Hippocampal formation (tissue), 2 donors: ENCODE measurements around the gene GMDS.

Experiments used
- DNase-seq, 2 donors: peaks; one replicate each; lab custom pipeline; 2025; lab: John Stamatoyannopoulos, UW

GMDS gene

DNA sequence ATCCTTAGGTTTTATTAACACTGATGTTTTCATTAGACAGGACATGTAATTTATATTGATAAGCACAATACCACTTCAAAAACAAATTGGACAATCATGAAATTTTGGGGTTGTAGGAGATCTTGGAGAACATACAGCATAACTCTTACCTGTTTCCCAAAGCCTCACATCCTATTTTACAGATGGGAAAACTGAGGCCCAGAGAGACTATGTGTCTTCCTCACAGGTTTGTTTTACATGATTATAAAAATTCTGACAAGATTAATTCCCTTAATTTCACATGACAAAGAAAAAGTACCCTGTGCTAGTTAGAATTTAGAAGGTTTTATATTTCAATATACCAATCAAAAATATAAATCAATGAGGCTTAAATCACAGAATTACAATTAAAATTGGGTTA lies 145.5 kb downstream of the GMDS start:
- no peak for DNase-seq

- no peak for DNase-seq
Observed at GRCh38 chr6:2097464-2097863, 147.9 kb downstream of the GMDS start.

DNA sequence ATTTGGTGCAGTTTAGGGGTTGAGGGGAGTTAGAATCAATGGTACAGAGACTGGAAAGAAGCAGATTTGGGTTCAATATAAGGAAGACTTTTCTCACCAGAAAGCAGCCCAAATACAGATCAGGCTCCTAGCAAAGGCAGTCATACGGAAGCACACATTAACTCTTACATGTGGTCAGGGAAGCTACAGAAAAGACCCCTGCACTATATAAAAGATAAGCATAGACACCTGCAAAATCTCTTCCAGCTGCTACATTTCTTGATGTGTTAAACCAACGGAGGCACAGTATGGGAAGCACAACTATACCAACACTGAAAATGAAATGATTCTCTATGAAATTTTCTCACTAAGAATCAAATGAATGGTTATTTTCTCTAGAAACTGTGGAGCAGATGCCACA lies 150.8 kb downstream of the GMDS start:
- no peak for DNase-seq

DNA sequence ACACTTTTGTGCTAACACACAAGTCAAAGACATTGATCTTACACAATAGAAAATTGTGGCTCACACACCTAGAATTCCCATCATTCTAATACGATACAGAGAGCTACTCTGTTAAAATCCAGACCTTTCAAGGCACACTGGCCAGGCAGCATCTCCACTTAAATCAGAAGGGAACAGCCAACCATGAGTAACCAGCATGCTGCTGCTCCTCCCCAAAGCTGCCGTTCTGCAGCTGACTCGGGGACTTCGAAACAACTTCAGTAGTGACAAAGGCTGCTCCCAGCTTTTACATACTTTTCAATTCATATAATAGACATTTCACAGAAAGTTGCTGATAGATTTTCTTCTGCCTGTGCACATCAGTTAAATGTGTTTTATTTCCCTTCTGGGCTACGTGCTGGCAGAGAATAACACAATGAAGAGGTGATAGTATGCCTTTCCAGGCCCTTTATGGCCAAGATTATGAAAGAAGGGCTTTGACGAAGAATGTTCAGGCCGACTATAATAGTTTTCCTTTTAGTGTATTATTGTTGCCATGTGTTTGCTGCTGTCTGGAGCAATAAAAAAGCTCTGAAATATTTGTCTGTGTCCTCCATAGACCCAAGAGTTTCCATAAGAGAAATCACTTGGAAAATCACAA lies 159.0 kb downstream of the GMDS start:
- no peak for DNase-seq

GRCh38 chr6:2085657-2086056 lies 159.7 kb downstream of the GMDS start:
- DNase-seq, result no peak

DNA sequence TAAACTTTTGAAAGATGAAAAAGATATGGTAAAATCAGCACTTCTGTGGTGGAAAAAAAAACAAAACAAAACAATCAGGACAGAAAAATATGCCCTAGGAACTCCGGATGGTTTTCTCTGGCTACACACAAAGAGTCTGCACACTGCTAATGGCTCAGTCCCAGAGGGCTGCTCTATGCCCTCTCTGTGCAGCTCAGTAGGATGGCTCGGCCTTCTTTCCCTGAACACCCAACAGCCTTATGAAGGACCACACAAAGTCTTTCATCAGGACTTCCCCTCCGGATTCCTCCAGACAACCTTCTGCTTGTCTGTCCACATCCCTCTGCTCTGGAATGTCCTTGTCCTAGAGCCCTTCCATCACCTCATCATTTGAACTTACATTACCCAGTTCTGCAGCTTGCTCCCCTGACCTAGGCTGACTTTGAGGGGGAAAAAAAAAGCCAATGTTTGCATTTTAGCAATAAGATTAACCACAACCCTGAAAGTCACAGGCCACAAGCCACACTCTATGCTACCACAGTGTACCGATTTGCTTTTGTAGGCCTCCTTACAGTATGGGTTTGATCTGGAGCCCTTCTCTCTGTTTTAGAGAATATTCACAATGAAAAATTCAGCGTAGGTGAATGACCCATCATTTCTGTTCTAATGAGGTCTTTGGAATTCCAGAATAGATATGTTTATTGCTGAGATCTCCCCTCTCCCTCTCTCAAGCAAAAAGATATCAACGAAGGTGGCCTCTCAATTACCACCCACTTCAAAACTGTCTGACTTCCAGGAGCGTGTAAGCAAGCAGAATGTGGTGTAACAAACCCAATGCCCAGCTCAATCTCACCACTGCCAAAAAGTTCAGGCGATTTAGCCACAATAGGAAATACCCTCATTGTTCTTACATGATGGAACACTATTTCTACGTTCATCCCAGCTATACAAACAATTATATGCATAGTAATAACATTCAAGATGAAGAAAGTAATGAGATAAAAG lies 164.0 kb downstream of the GMDS start:
- DNase-seq, result no peak

DNA sequence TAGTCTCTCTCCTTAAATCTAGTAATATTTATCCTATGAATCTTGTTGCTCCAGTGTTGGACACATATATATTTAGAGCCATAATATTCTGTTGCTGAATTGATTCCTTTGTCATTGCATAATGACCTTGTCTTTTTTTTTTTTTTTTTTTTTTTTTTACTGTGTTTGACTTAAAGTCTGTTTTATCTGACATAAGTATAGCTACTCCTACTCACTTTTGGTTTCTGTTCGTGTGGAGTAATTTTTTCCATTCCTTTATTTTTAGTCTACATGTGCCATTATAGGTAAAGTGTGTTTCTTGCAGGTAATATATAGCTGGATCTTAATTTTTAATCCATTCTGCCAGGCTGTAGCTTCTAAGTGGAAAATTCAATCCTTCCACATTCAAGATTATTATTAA lies 166.5 kb downstream of the GMDS start:
- DNase-seq, result no peak

DNA sequence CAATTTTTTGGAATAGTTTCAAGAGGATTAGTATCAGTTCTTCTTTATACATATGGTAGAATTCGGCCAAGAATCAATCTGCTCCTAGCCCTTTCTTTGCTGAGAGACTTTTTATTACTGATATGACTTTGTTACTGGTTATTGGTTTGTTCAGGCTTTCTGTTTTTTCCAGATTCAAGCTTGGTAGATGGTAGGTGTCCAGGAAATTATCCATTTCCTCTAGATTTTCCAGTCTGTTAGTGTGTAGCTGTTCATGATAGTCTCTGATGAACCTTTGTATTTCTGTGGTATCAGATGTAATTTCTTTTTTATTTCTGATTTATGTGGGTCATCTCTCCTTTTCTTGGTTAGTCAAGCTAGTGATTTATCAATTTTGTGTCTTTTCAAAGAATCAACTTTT lies 167.6 kb downstream of the GMDS start:
- no peak for DNase-seq

DNA sequence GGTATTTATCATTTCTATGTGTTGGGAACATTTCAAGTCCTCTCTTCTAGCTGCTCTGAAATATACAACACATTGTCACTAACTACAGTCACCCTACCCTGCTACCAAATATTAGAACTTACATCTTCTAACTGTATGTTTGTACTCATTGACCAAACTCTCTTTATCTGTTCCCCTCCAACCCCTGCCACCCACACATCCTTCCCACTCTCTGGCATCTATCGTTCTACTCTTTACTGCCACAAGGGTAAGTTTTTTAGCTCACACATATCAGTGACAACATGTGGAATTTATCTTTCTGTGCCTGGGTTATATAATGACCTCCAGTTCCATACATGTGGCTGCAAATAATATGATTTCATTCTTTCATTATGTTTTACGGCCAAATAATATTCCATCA lies 171.9 kb downstream of the GMDS start:
- no peak for DNase-seq

GRCh38 chr6:2072453-2072852 lies 173.0 kb downstream of the GMDS start:
- DNase-seq, result no peak

DNA sequence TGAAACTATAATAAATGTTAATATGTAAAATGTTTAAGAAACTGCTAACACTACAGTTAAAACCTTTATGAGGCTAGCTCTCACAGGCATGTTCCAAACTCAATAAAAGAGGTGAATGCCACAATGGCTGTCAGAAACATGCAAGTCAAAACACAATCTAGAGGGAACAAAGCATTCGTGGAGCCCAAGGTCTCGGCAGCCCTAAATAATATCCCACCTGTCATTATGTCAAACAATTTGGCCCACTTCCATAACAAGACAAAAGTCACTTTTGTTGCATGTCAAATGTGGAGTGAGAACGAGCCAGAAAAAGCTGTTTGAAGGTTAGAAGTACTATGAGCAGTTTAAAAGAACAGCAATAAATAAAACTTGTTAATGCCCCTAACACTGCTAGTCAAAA lies 181.9 kb downstream of the GMDS start:
- DNase-seq, result no peak

DNA sequence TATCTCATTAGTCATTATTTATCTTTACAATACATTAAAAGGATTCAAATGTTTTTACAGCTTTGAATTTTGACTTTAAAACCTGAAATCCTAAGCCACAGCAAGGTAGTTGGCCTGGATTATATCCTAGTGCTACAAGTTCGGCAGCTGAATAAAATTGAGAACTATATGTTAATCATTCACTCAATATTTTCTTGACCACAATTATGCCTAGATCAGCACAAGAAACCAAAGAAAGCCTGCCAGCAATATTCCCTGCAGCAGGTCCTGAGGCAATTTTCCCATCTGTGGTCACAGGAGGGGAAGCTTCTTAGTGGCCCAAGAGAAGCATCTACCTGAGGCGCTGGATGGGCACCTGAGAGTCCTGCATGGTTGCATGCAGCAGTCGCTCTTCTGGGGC lies 183.5 kb downstream of the GMDS start:
- no peak for DNase-seq

GRCh38 chr6:2055911-2056310 lies 189.5 kb downstream of the GMDS start:
- no peak for DNase-seq

GRCh38 chr6:2055143-2055542 lies 190.3 kb downstream of the GMDS start:
- no peak for DNase-seq

DNA sequence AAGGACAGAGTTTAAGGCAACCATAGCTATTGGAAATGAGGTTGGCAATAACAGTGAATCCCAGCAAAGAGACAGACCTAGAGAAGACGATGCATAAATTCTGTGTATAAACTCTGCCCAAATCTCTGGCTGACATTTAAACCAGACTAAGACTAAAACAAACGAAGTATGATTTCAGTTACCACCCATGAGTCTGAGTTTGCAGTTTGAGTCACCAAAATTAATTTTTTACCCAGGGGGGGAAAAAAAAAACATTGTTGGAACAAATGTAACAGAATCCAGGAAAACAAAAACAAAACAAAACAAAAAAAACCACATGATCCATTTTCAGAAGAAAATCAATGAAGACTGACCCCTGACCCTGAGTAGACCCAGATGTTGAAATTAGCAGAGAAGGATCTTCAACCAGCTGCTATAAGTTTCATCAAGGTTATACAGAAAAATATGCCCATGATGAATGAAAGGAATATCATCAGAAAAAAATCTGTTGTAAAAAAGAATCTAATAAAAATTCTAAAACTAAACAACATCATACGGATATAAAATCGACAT lies 190.8 kb downstream of the GMDS start:
- no peak for DNase-seq

DNA sequence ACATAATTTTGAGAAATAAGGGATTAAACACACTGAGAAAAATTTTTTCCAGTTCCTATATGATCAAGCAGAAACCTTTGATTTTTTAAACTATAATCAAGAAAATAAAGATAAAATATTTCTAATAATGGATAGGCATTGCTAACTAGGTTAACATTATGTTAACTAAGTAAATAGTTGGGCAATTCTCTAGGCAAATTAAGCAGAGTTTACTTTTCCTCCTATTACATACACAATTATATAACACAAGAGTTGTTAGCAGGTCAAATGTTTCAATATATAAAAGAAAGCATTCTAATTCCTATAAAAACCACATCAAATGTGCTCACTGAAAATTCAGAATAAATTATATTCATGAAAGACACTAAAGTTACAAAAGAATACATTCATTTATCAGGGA lies 191.7 kb downstream of the GMDS start:
- DNase-seq, result no peak

GRCh38 chr6:2047855-2048254 lies 197.6 kb downstream of the GMDS start:
- DNase-seq, result no peak

DNA sequence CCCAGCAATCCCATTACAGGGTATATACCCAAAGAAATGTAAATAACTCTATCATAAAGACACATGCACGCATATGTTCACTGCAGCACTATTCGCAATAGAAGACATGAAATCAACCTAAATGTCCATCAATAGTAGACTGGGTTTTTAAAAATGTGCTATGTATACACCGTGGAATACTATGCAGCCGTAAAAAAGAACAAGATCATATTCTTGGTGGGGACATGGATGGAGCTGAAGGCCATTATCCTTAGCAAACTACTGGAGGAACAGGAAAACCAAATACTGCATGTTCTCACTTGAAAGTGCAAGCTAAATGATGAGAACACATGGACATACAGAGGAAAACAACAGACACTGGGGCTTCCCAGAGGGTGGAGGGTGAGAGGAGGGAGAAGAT lies 201.2 kb downstream of the GMDS start:
- DNase-seq, result no peak

GRCh38 chr6:2042956-2043648 lies 202.3 kb downstream of the GMDS start:
- no peak for DNase-seq

DNA sequence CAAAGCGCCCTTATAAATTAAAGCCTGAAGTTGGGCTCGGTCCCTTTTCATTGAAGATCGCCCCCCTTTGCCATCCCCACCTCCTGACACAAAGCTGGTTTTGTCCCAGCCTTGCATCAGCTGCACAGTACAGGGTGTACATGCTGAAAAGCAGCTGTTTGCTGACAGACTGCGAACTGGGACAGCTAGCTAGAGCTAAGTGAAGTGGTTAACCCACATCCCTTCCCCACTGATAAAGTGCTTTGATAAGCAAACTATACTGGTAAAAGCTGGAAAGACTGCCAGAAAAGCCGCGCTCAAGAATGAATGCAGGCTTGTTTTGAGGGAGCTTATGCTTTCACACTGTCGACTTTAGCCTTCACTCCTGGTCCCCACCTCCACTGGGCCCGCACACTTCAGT lies 207.3 kb downstream of the GMDS start:
- no peak for DNase-seq

DNA sequence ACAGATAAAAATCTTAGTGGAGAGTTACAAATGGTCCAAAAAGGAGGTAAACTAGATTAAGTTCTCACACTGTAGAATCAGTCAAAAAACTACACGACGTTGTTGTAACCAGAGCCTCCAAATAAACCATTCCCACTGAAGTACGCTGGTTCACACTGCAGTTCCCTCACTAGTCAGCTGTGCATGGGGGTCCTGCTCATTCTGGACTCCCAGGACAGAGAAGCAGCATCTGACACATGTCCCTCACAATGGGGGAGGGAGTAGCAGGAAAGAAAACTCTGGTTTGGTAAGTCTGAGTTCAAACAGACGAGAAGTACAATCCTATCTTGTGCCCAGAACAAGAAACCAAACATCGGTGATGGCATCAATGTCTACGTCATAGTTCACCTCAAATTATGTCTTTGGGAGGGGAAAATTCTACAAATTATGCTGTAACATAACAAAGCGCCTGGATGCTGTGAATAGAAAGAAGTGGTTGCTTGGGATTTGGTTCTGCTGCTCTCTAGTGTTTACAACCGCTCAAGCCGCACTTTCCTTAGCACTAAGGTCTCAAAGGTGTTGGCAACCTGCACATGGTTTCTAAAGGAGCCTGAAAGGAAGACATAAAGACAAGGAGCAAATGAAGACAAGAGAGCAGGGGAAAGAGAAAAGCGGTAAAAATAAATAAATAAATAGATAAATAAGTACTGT lies 208.0 kb downstream of the GMDS start:
- no peak for DNase-seq

DNA sequence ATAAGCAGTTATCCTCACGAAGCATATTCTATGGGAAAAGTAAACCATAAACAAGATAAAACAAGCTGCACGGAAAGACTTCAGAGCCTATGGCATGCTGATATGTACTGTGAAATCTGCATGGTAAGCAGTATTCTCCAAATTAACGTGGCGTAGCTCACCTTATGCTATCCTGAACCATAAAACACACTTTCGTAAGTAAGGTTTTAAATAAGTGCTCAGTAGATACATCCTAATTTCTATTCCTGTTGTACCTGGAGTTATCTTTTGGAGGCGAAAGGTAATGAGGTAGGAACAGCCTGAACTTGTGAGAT lies 208.7 kb downstream of the GMDS start:
- no peak for DNase-seq
